Measurements from ENCODE around the gene MICALL2.
A peak's percentile ranks its signal among the peaks of the same experiment; 100 is the strongest.

MICALL2 gene

GRCh38 chr7:1492640-1493039 lies 33.4 kb upstream of the MICALL2 start:
- DNase-seq = no peak

- no peak for DNase-seq
Measured at GRCh38 chr7:1492221-1492620, 33.0 kb upstream of the MICALL2 start.

GRCh38 chr7:1490837-1491236 lies 31.6 kb upstream of the MICALL2 start:
- DNase-seq = no peak

GRCh38 chr7:1489336-1489735 lies 30.1 kb upstream of the MICALL2 start:
- no peak for DNase-seq

- no peak for DNase-seq
Measured at GRCh38 chr7:1488016-1488415, 28.7 kb upstream of the MICALL2 start.

- no peak for DNase-seq
Measured at GRCh38 chr7:1487466-1487865, 28.2 kb upstream of the MICALL2 start.

GRCh38 chr7:1486571-1486970 lies 27.3 kb upstream of the MICALL2 start:
- DNase-seq = no peak

- no peak for DNase-seq
Measured at GRCh38 chr7:1485156-1485555, 25.9 kb upstream of the MICALL2 start.

- no peak for DNase-seq
Measured at GRCh38 chr7:1484569-1484968, 25.3 kb upstream of the MICALL2 start.

- DNase-seq = no peak
Measured at GRCh38 chr7:1483536-1484505, 24.6 kb upstream of the MICALL2 start.

- no peak for DNase-seq
Measured at GRCh38 chr7:1483079-1483478, 23.8 kb upstream of the MICALL2 start.

- DNase-seq = no peak
Measured at GRCh38 chr7:1481300-1481699, 22.0 kb upstream of the MICALL2 start.

GRCh38 chr7:1480670-1481069 lies 21.4 kb upstream of the MICALL2 start:
- DNase-seq = no peak

- no peak for DNase-seq
Measured at GRCh38 chr7:1479287-1479686, 20.0 kb upstream of the MICALL2 start.

- no peak for DNase-seq
Measured at GRCh38 chr7:1478480-1478879, 19.2 kb upstream of the MICALL2 start.

- no peak for DNase-seq
Measured at GRCh38 chr7:1476859-1477258, 17.6 kb upstream of the MICALL2 start.

GRCh38 chr7:1475991-1476390 lies 16.7 kb upstream of the MICALL2 start:
- DNase-seq = no peak

GRCh38 chr7:1475393-1475792 lies 16.1 kb upstream of the MICALL2 start:
- no peak for DNase-seq

GRCh38 chr7:1474736-1475135 lies 15.5 kb upstream of the MICALL2 start:
- DNase-seq = no peak

GRCh38 chr7:1473864-1474512 lies 14.7 kb upstream of the MICALL2 start:
- peak; percentile 92 for DNase-seq

GRCh38 chr7:1470901-1471300 lies 11.6 kb upstream of the MICALL2 start:
- DNase-seq = no peak

- DNase-seq = no peak
Measured at GRCh38 chr7:1468643-1469298, 9.5 kb upstream of the MICALL2 start.

GRCh38 chr7:1468203-1468602 lies 8.9 kb upstream of the MICALL2 start:
- no peak for DNase-seq

Measured in CD4-positive, alpha-beta T cell treated with Interleukin-6 for 4 hours (primary cell).